K562 (cell line): ENCODE results near the gene RGL2. TPM values are rescaled to one million over a fixed set of nuclear protein-coding genes. Genes with fewer than 3 reads are reported as not detected.

Experiments
- CCAR2 ChIP-seq: fragments of 200-400 bp; formaldehyde crosslinking; IDR thresholded peaks from 2 replicates; pipeline ENCODE4 v1.6.1; 2017; ENCODE audit warnings: mild to moderate bottlenecking, low read depth, low read length
- LARP7 ChIP-seq: fragments of 450-650 bp; IDR thresholded peaks from 2 replicates; pipeline ENCODE4 v1.6.1; 2016
- NCOA6 ChIP-seq: fragments of 450-650 bp; IDR thresholded peaks from 2 replicates; pipeline ENCODE4 v1.6.1; 2017; ENCODE audit warnings: mild to moderate bottlenecking
- NR4A1 ChIP-seq, 2 experiments: fragments of 250-450 bp in 1 of 2; fragments of 450-650 bp in 1 of 2; sonication (Bioruptor Pico) in 1 of 2; IDR thresholded peaks; 2 replicates each; pipeline versions ENCODE4 v1.4.0 to v1.6.1; 2016 to 2020; ENCODE audit warnings: mild to moderate bottlenecking in 2 of 2, missing compliant biosample characterization in 1 of 2, missing genetic modification characterization in 1 of 2, moderate library complexity in 1 of 2
- PHB ChIP-seq: fragments of 250-450 bp; sonication (Bioruptor Pico); IDR thresholded peaks from 2 replicates; pipeline ENCODE4 v1.5.0; 2021
- SOX6 ChIP-seq: fragments of 450-650 bp; IDR thresholded peaks from 2 replicates; pipeline ENCODE4 v1.6.1; 2014; ENCODE audit warnings: mild to moderate bottlenecking
- ZNF175 ChIP-seq: fragments of 200-800 bp; sonication (Bioruptor generic); IDR thresholded peaks from 2 replicates; pipeline ENCODE4 v1.6.1; 2016; ENCODE audit warnings: low read depth, mild to moderate bottlenecking, missing genetic modification characterization, missing compliant biosample characterization
- ZNF75A ChIP-seq: fragments of 450-650 bp; formaldehyde crosslinking; IDR thresholded peaks from 2 replicates; pipeline ENCODE4 v1.4.0; 2020; ENCODE audit warnings: mild to moderate bottlenecking
- polyA plus RNA-seq, 8 experiments: library from polyadenylated mRNA; depleted of rRNA in 4 of 8; stranded (reverse) in 5 of 8; unstranded in 3 of 8; fragments of >200 nt; fragmentation: Nextera tagmentation in 2 of 8; fragmentation: Illumina TruSeq in 1 of 8; extraction: Ambion mirVana in 2 of 8; extraction: Trizol in 1 of 8; gene quantifications; 2 replicates each; pipeline versions ENCODE4 v1.2.1 to v1.2.3, GENCODE V29; 2011 to 2014; ENCODE audit warnings: inconsistent platforms in 1 of 8, missing spikeins in 1 of 8
- total RNA-seq, 7 experiments: library from RNA; depleted of rRNA in 6 of 7; stranded (reverse); fragments of >200 nt in 6 of 7; fragmentation: Illumina TruSeq in 2 of 7; extraction: Trizol in 2 of 7; gene quantifications; 2 replicates each; pipeline versions ENCODE4 v1.2.1 to v1.2.3, GENCODE V29; 2011 to 2021; ENCODE audit warnings: low replicate concordance in 1 of 7
- TF ChIP-seq, protein P1 (sequence below), 2 experiments: fragments of 250-450 bp in 1 of 2; fragments of 450-650 bp in 1 of 2; sonication (Bioruptor Pico) in 1 of 2; IDR thresholded peaks; 2 replicates each; pipeline versions ENCODE4 v1.6.1 to v1.8.0; 2016 to 2021; ENCODE audit warnings: mild to moderate bottlenecking in 2 of 2, moderate library complexity in 2 of 2, missing compliant biosample characterization in 1 of 2, missing genetic modification characterization in 1 of 2
- TF ChIP-seq, protein P2 (sequence below): fragments of 450-650 bp; formaldehyde crosslinking; IDR thresholded peaks from 2 replicates; pipeline ENCODE4 v1.4.0; 2022; ENCODE audit warnings: missing genetic modification characterization
- TF ChIP-seq, protein P3 (sequence below): fragments of 250-450 bp; sonication (Bioruptor Pico); IDR thresholded peaks from 2 replicates; pipeline ENCODE4 v1.5.0; 2022; ENCODE audit warnings: mild to moderate bottlenecking
- TF ChIP-seq, protein P4 (sequence below): fragments of 200-800 bp; sonication (Bioruptor generic); IDR thresholded peaks from 2 replicates; pipeline ENCODE4 v1.6.1; 2016; ENCODE audit warnings: missing genetic modification characterization, missing compliant biosample characterization
- TF ChIP-seq, protein P5 (sequence below): fragments of 450-650 bp; IDR thresholded peaks from 2 replicates; pipeline ENCODE4 v1.6.1; 2016; ENCODE audit warnings: borderline replicate concordance

RGL2 gene
- total and polyA plus RNA-seq, 9 of the 15 experiments (the other 6 are each of a cell fraction or from before 2014, with no cell fraction given) = 1.8 to 57.1 (median 19.5) TPM

DNA sequence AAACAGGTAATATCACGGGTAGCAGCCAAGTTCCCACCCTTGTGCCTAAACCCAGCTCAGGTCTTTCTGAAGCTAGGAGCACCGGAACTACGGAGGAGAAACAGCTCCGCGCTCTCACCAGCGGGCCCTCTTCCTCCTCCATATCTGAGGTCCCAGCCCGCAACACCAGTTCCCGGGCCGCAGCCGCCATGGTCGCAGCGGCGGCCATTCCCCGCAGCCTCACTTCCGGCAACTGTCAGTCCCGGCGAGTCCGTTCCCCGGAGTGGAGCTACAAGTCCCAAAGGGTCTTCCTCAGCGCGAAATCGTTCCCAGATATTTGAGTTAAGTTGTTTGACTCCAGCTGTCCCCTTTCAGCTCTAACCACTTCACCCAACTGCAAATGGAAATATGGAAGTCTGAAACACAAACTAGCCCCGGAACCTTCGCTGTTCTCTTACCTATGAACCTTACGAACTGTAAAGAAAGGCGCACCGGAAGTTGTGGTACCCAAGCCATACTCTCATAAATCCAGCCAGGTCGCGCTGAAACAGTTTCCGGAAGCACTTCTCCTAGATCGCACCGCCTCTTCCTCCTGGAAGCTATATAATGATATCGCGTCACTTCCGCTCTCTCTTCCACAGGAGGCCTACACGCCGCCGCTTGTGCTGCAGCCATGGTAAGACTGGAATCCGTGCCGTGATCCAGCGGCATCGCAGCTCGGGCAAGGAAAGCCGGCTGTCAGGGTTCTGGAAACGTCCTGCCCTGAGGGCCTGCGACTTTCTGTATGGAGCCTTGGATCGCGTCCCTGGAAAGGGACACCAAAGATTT is 27.1 kb downstream of the RGL2 start, which contains the start of the genes RPS18 and VPS52 (continued):
- TF ChIP-seq, protein P1, sequence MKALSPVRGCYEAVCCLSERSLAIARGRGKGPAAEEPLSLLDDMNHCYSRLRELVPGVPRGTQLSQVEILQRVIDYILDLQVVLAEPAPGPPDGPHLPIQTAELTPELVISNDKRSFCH (CRISPR knock-in tag; IDR thresholded peaks at IDR 0.05) = no peak
- TF ChIP-seq, protein P1 (tag; IDR thresholded peaks at IDR 0.05) = peak; percentile 80
- no peak; the same call in 1 of the 2 replicates for TF ChIP-seq CCAR2
- peak; percentile 67; the same call in 1 of the 2 replicates for TF ChIP-seq SOX6
- peak; percentile 54 for TF ChIP-seq NR4A1 (CRISPR knock-in tag; IDR thresholded peaks at IDR 0.05)
- TF ChIP-seq NR4A1 (tag; IDR thresholded peaks at IDR 0.05) = peak; percentile 33; the same call in 1 of the 2 replicates
- TF ChIP-seq NCOA6 = no peak
- no peak for TF ChIP-seq ZNF175 (CRISPR knock-in tag)
- TF ChIP-seq LARP7 = no peak
- TF ChIP-seq ZNF75A (CRISPR knock-in tag) = 0 out of 2 replicates have a peak, but pooled peaks have one; percentile 39
- TF ChIP-seq, protein P2, sequence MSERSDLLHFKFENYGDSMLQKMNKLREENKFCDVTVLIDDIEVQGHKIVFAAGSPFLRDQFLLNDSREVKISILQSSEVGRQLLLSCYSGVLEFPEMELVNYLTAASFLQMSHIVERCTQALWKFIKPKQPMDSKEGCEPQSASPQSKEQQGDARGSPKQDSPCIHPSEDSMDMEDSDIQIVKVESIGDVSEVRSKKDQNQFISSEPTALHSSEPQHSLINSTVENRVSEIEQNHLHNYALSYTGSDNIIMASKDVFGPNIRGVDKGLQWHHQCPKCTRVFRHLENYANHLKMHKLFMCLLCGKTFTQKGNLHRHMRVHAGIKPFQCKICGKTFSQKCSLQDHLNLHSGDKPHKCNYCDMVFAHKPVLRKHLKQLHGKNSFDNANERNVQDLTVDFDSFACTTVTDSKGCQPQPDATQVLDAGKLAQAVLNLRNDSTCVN (CRISPR knock-in tag) = peak; percentile 71
- TF ChIP-seq, protein P3, sequence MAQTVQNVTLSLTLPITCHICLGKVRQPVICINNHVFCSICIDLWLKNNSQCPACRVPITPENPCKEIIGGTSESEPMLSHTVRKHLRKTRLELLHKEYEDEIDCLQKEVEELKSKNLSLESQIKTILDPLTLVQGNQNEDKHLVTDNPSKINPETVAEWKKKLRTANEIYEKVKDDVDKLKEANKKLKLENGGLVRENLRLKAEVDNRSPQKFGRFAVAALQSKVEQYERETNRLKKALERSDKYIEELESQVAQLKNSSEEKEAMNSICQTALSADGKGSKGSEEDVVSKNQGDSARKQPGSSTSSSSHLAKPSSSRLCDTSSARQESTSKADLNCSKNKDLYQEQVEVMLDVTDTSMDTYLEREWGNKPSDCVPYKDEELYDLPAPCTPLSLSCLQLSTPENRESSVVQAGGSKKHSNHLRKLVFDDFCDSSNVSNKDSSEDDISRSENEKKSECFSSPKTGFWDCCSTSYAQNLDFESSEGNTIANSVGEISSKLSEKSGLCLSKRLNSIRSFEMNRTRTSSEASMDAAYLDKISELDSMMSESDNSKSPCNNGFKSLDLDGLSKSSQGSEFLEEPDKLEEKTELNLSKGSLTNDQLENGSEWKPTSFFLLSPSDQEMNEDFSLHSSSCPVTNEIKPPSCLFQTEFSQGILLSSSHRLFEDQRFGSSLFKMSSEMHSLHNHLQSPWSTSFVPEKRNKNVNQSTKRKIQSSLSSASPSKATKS = no peak
- no peak for TF ChIP-seq PHB (CRISPR knock-in tag)
- TF ChIP-seq, protein P4, sequence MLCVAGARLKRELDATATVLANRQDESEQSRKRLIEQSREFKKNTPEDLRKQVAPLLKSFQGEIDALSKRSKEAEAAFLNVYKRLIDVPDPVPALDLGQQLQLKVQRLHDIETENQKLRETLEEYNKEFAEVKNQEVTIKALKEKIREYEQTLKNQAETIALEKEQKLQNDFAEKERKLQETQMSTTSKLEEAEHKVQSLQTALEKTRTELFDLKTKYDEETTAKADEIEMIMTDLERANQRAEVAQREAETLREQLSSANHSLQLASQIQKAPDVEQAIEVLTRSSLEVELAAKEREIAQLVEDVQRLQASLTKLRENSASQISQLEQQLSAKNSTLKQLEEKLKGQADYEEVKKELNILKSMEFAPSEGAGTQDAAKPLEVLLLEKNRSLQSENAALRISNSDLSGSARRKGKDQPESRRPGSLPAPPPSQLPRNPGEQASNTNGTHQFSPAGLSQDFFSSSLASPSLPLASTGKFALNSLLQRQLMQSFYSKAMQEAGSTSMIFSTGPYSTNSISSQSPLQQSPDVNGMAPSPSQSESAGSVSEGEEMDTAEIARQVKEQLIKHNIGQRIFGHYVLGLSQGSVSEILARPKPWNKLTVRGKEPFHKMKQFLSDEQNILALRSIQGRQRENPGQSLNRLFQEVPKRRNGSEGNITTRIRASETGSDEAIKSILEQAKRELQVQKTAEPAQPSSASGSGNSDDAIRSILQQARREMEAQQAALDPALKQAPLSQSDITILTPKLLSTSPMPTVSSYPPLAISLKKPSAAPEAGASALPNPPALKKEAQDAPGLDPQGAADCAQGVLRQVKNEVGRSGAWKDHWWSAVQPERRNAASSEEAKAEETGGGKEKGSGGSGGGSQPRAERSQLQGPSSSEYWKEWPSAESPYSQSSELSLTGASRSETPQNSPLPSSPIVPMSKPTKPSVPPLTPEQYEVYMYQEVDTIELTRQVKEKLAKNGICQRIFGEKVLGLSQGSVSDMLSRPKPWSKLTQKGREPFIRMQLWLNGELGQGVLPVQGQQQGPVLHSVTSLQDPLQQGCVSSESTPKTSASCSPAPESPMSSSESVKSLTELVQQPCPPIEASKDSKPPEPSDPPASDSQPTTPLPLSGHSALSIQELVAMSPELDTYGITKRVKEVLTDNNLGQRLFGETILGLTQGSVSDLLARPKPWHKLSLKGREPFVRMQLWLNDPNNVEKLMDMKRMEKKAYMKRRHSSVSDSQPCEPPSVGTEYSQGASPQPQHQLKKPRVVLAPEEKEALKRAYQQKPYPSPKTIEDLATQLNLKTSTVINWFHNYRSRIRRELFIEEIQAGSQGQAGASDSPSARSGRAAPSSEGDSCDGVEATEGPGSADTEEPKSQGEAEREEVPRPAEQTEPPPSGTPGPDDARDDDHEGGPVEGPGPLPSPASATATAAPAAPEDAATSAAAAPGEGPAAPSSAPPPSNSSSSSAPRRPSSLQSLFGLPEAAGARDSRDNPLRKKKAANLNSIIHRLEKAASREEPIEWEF (CRISPR knock-in tag) = no peak
- TF ChIP-seq, protein P5, sequence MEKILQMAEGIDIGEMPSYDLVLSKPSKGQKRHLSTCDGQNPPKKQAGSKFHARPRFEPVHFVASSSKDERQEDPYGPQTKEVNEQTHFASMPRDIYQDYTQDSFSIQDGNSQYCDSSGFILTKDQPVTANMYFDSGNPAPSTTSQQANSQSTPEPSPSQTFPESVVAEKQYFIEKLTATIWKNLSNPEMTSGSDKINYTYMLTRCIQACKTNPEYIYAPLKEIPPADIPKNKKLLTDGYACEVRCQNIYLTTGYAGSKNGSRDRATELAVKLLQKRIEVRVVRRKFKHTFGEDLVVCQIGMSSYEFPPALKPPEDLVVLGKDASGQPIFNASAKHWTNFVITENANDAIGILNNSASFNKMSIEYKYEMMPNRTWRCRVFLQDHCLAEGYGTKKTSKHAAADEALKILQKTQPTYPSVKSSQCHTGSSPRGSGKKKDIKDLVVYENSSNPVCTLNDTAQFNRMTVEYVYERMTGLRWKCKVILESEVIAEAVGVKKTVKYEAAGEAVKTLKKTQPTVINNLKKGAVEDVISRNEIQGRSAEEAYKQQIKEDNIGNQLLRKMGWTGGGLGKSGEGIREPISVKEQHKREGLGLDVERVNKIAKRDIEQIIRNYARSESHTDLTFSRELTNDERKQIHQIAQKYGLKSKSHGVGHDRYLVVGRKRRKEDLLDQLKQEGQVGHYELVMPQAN = peak; percentile 99
